Measurements from ENCODE around the gene MIOS. TPM values are rescaled to one million over a fixed set of nuclear protein-coding genes. Genes with fewer than 3 reads are reported as not detected.

MIOS gene
- total and polyA plus RNA-seq, 9 of the 15 experiments (the other 6 are each of a cell fraction or from before 2014, with no cell fraction given) = 7.8 to 47.8 (median 30.6) TPM

GRCh38 chr7:7640221-7641128 lies 73.8 kb downstream of the MIOS start, which contains the start of gene UMAD1 (continued):
- TF ChIP-seq ZBTB11 (CRISPR knock-in tag; IDR thresholded peaks at IDR 0.05) = peak in 1 of 3 experiments; percentile 86; a peak in 2 of 6 replicates
- peak; percentile 37 for TF ChIP-seq TCF3 (CRISPR knock-in tag; IDR thresholded peaks at IDR 0.05)
- peak; percentile 94 for TF ChIP-seq CHD2 (IDR thresholded peaks at IDR 0.05; ENCODE audit: low read depth, low read length)
- TF ChIP-seq MED1 (CRISPR knock-in tag; IDR thresholded peaks at IDR 0.05; ENCODE audit: borderline replicate concordance) = no peak
- TF ChIP-seq ATF1 (CRISPR knock-in tag; IDR thresholded peaks at IDR 0.05) = no peak
- TF ChIP-seq ATF1 (tag; IDR thresholded peaks at IDR 0.05) = peak; percentile 96
- TF ChIP-seq ESRRB (CRISPR knock-in tag; IDR thresholded peaks at IDR 0.05; ENCODE audit: borderline replicate concordance) = no peak
- TF ChIP-seq NCOA1 (IDR thresholded peaks at IDR 0.05; ENCODE audit: low read depth) = peak; percentile 58; the same call in 1 of the 2 replicates
- no peak for TF ChIP-seq THRAP3 (IDR thresholded peaks at IDR 0.05; ENCODE audit: borderline replicate concordance)
- peak; percentile 28; the same call in 1 of the 2 replicates for TF ChIP-seq ATF3 (IDR thresholded peaks at IDR 0.05)
- no peak for TF ChIP-seq ATF3 (CRISPR knock-in tag; conservative IDR thresholded peaks at IDR 0.05)
- TF ChIP-seq DACH1 (IDR thresholded peaks at IDR 0.05; ENCODE audit: partially characterized antibody) = peak; percentile 96
- peak; percentile 84; the same call in 1 of the 2 replicates for TF ChIP-seq EHMT2 (IDR thresholded peaks at IDR 0.05)
- TF ChIP-seq POLR2B (IDR thresholded peaks at IDR 0.05; ENCODE audit: low read depth, partially characterized antibody) = peak; percentile 72
- TF ChIP-seq RNF2 (IDR thresholded peaks at IDR 0.05) = no peak
- 0 out of 2 replicates have a peak, but pooled peaks have one; percentile 27 for TF ChIP-seq KLF1 (tag; IDR thresholded peaks at IDR 0.05)
- TF ChIP-seq ELF2 (CRISPR knock-in tag; IDR thresholded peaks at IDR 0.05) = peak; percentile 98
- TF ChIP-seq SRF (CRISPR knock-in tag; IDR thresholded peaks at IDR 0.05) = 0 out of 4 replicates have a peak, but pooled peaks of 1 of the 2 experiments have one; percentile 45
- peak; percentile 80 for TF ChIP-seq CCNT2 (IDR thresholded peaks at IDR 0.05; ENCODE audit: borderline replicate concordance, extremely low read depth, insufficient read length, low read depth, low read length)
- TF ChIP-seq ATF4 (CRISPR knock-in tag; IDR thresholded peaks at IDR 0.05) = peak; percentile 50; the same call in 1 of the 2 replicates
- peak in 1 of 2 experiments; percentile 12; a peak in 1 of 4 replicates for TF ChIP-seq NONO (IDR thresholded peaks at IDR 0.05; ENCODE audit: low read depth in 2 of 2, low read length in 1 of 2)
- no peak for TF ChIP-seq ZNF124 (CRISPR knock-in tag; IDR thresholded peaks at IDR 0.05)
- TF ChIP-seq TAL1 (IDR thresholded peaks at IDR 0.05) = peak; percentile 34
- TF ChIP-seq MBD2 (IDR thresholded peaks at IDR 0.05; ENCODE audit: borderline replicate concordance, low read depth) = peak; percentile 80

Measured in K562 (cell line).